OCI-LY7 (cell line): ENCODE data around the gene WNT3A. TPM values are rescaled to one million over a fixed set of nuclear protein-coding genes. Genes with fewer than 3 reads are reported as not detected.

Experiments used
- BruUV-seq: library from RNA; stranded (reverse); fragments of 400-500 nt; replicated peaks from 2 replicates; lab custom pipeline; 2021; lab: Mats Ljungman, UMichigan
- CTCF ChIA-PET: fragments of 300-600 bp; sonication (Branson Sonifier 250); formaldehyde crosslinking; loops from one replicate; lab custom pipeline; 2022; ENCODE audit warnings: antibody characterized with exemption; ENCODE audit not compliant: unreplicated experiment; lab: Charles Lee
- POLR2A ChIA-PET: fragments of 300-600 bp; sonication (Branson Sonifier 250); formaldehyde crosslinking; loops from one replicate; lab custom pipeline; 2022; ENCODE audit warnings: antibody characterized with exemption; lab: Charles Lee
- DNase-seq: peaks from one replicate; pipeline ENCODE4 v3.0.0-alpha.2; 2015; ENCODE audit warnings: low spot score
- H2AFZ ChIP-seq: fragments of 200-600 bp; sonication (generic), shearing (Covaris generic); 2 replicates; pipeline ENCODE4 v1.6.1; 2014; ENCODE audit warnings: mild to moderate bottlenecking, antibody characterized with exemption, low read length, moderate library complexity
- H3K27ac ChIP-seq: fragments of 200-600 bp; sonication (generic); 2 replicates; pipeline ENCODE4 v1.5.1; 2014; ENCODE audit warnings: mixed run types, low read depth, mild to moderate bottlenecking, moderate library complexity, low read length, inconsistent platforms; ENCODE audit not compliant: poor library complexity, severe bottlenecking
- H3K36me3 ChIP-seq: fragments of 200-600 bp; sonication (generic); 2 replicates; pipeline ENCODE4 v1.6.1; 2014; ENCODE audit warnings: mild to moderate bottlenecking, antibody characterized with exemption, low read length, moderate library complexity, mixed read lengths; ENCODE audit not compliant: insufficient read depth
- H3K4me1 ChIP-seq: fragments of 200-600 bp; sonication (generic); 2 replicates; pipeline ENCODE4 v1.5.1; 2014; ENCODE audit warnings: mild to moderate bottlenecking, low read length; ENCODE audit not compliant: insufficient read depth, poor library complexity, severe bottlenecking
- H3K4me2 ChIP-seq: fragments of 200-600 bp; sonication (generic); 2 replicates; pipeline ENCODE4 v1.6.1; 2014; ENCODE audit warnings: mild to moderate bottlenecking, low read length
- H3K4me3 ChIP-seq: fragments of 200-600 bp; sonication (generic); 2 replicates; pipeline ENCODE4 v1.5.1; 2014; ENCODE audit warnings: mild to moderate bottlenecking, low read depth, low read length; ENCODE audit not compliant: poor library complexity, severe bottlenecking
- H3K79me2 ChIP-seq: fragments of 200-600 bp; sonication (generic); 2 replicates; pipeline ENCODE4 v1.6.1; 2016; ENCODE audit warnings: low read depth, mild to moderate bottlenecking, low read length, moderate library complexity, mixed read lengths; ENCODE audit not compliant: insufficient read depth
- H3K9me2 ChIP-seq: fragments of 200-600 bp; sonication (generic); 2 replicates; pipeline ENCODE4 v1.6.1; 2016; ENCODE audit warnings: mild to moderate bottlenecking, low read length, mixed read lengths; ENCODE audit not compliant: insufficient read depth
- H3K9me3 ChIP-seq: fragments of 200-600 bp; sonication (generic); 2 replicates; pipeline ENCODE4 v1.6.1; 2014; ENCODE audit warnings: mild to moderate bottlenecking, mixed run types, low read length, mixed read lengths
- H4K20me1 ChIP-seq: fragments of 200-600 bp; sonication (generic); 2 replicates; pipeline ENCODE4 v1.6.1; 2014; ENCODE audit warnings: mild to moderate bottlenecking, antibody characterized with exemption, low read length, moderate library complexity, mixed read lengths; ENCODE audit not compliant: insufficient read depth
- CTCF ChIP-seq: fragments of 200-600 bp; sonication (generic); conservative IDR thresholded peaks from 2 replicates; pipeline ENCODE4 v1.5.1; 2014; ENCODE audit warnings: mild to moderate bottlenecking, antibody characterized with exemption, low read length, moderate library complexity, mixed read lengths
- EZH2phosphoT487 ChIP-seq: fragments of 200-600 bp; sonication (generic); IDR thresholded peaks from 2 replicates; pipeline ENCODE4 v1.6.1; 2018; ENCODE audit warnings: low read depth, borderline replicate concordance, mild to moderate bottlenecking, mixed run types, antibody characterized with exemption, low read length, moderate library complexity, mixed read lengths
- intact Hi-C: fragments of 100-400 bp; cut with micrococcal nuclease; formaldehyde crosslinking; loops from one replicate; pipeline ENCODE4 v1.10.0; 2022; ENCODE audit not compliant: unreplicated experiment
- total RNA-seq, 2 experiments: library from RNA; depleted of rRNA in 1 of 2; stranded (reverse); fragments of >200 nt in 1 of 2; shearing (Covaris generic) in 1 of 2; gene quantifications; 2 replicates each; pipeline ENCODE4 v1.2.3, GENCODE V29; 2014 to 2022

The WNT3A gene
- total RNA-seq, 2 experiments from 2014 or later: not detected

- H3K36me3 ChIP-seq: no peaks in the 10 kb centered on the region
- no peak for DNase-seq
- no TSS peak for BruUV-seq
- ChIA-PET POLR2A (interaction anchor here (0.5 kb wide), 1 partner anchor 1223 kb away, joined by 3 read pairs; no protein-coding TSS in a partner anchor), CTCF (no interaction called here)
- TF ChIP-seq EZH2phosphoT487 (no peak), CTCF (no peak)
- H3K9me3 ChIP-seq: 0 out of 2 replicates have a peak, but pooled peaks cover 9% of the 10 kb centered on the region
- H3K79me2 ChIP-seq: no peaks in the 10 kb centered on the region
- H4K20me1 ChIP-seq: no peaks in the 10 kb centered on the region
- no peaks in the 10 kb centered on the region for H3K4me1 ChIP-seq
- intact Hi-C loops: loop anchor here (1.0 to 2.0 kb wide), 3 partner anchors 74 to 168 kb away; no protein-coding TSS in a partner anchor
- H3K4me2 ChIP-seq: no peak overlapping the region
- H3K27ac ChIP-seq: no peak overlapping the region
- H2AFZ ChIP-seq: no peak overlapping the region
- no peak overlapping the region for H3K4me3 ChIP-seq
- no peaks in the 10 kb centered on the region for H3K9me2 ChIP-seq
Observed at GRCh38 chr1:227998374-227999055, 8.3 kb upstream of the WNT3A start.

GRCh38 chr1:227999056-227999930 is 7.5 kb upstream of the WNT3A start:
- Histone ChIP-seq H3K79me2 (no peaks in the 10 kb centered on the region), H3K4me1 (no peaks in the 10 kb centered on the region), H3K4me3 (no peak overlapping the region), H4K20me1 (no peaks in the 10 kb centered on the region), H3K36me3 (no peaks in the 10 kb centered on the region), H3K9me3 (0 out of 2 replicates have a peak, but pooled peaks cover 9% of the 10 kb centered on the region), H3K4me2 (no peak overlapping the region), H3K9me2 (no peaks in the 10 kb centered on the region), H3K27ac (no peak overlapping the region), H2AFZ (no peak overlapping the region)
- CTCF ChIA-PET: interaction anchor here (0.5 to 1.2 kb wide), 3 partner anchors 11 to 458 kb away, joined by 3 to 4 read pairs (median 4); no protein-coding TSS in a partner anchor
- intact Hi-C loops: loop anchor here (1.0 to 2.0 kb wide), 3 partner anchors 74 to 167 kb away; no protein-coding TSS in a partner anchor
- TF ChIP-seq EZH2phosphoT487 (no peak), CTCF (peak; percentile 91)
- peak; percentile 76 for DNase-seq
- no TSS peak for BruUV-seq
- POLR2A ChIA-PET: interaction anchor here (0.6 to 0.7 kb wide), 2 partner anchors 12 to 274 kb away, joined by 3 to 7 read pairs; no protein-coding TSS in a partner anchor
